ENCODE data around the gene RLBP1. TPM values are rescaled to one million over a fixed set of nuclear protein-coding genes. Genes with fewer than 3 reads are reported as not detected.
"Not testable (repeated sequence)": the region's sequence is repeated elsewhere in the genome, so short reads cannot be mapped to it uniquely, and the experiment has no call there.

The RLBP1 gene
- total RNA-seq, result not detected

- Mint-ChIP-seq H3K36me3 (no peaks in the 10 kb centered on the region), H3K27ac (no peak within 1 kb of the TSS), H3K9me3 (no peaks in the 10 kb centered on the region)
- ATAC-seq, result no peak
- no peak for DNase-seq (ENCODE audit: low spot score in 2 of 2)
These were observed at the start of gene RLBP1 for GRCh38 chr15:89221543-89221942. Gene RLBP1 (minus strand): TSS chr15:89221579. CDS start chr15:89218975, 2,604 bp downstream.

GRCh38 chr15:89250142-89250541, 28.8 kb upstream of the RLBP1 start:
- H3K9me3 Mint-ChIP-seq; ATAC-seq; H3K27ac Mint-ChIP-seq; DNase-seq (ENCODE audit: low spot score in 2 of 2): not testable (repeated sequence)
- peaks cover 29 to 82% of the 10 kb centered on the region in 2 donors for H3K36me3 Mint-ChIP-seq

GRCh38 chr15:89248584-89248983, 27.2 kb upstream of the RLBP1 start:
- Mint-ChIP-seq H3K27ac (no peak overlapping the region), H3K36me3 (peaks cover 36 to 77% of the 10 kb centered on the region in 2 donors), H3K9me3 (no peaks in the 10 kb centered on the region)
- DNase-seq (ENCODE audit: low spot score in 2 of 2) (no peak), ATAC-seq (no peak)

GRCh38 chr15:89247446-89247845, 26.1 kb upstream of the RLBP1 start:
- Mint-ChIP-seq H3K36me3 (peaks cover 36 to 66% of the 10 kb centered on the region in 2 donors), H3K27ac (no peak overlapping the region), H3K9me3 (no peaks in the 10 kb centered on the region)
- no peak for ATAC-seq
- no peak for DNase-seq (ENCODE audit: low spot score in 2 of 2)

GRCh38 chr15:89244574-89244903, 23.2 kb upstream of the RLBP1 start:
- Mint-ChIP-seq H3K27ac (peak overlapping the region; percentile 93 to 96), H3K36me3 (peaks cover 36 to 51% of the 10 kb centered on the region in 2 donors), H3K9me3 (peaks cover 0 to 4% of the 10 kb centered on the region in 2 donors)
- ATAC-seq (peak; percentile 6 to 10), DNase-seq (ENCODE audit: low spot score in 2 of 2) (no peak)

- Mint-ChIP-seq H3K27ac (peak within 1 kb of the TSS; percentile 93 to 96), H3K36me3 (peaks cover 36 to 45% of the 10 kb centered on the region in 2 donors), H3K9me3 (peaks cover 0 to 4% of the 10 kb centered on the region in 2 donors)
- ATAC-seq, result peak; percentile 96 to 97
- peak; percentile 96 to 97 for DNase-seq (ENCODE audit: low spot score in 2 of 2)
These were observed 22.6 kb upstream of the RLBP1 start, which contains the start of gene FANCI for GRCh38 chr15:89243691-89244573. Gene FANCI (plus strand): TSS chr15:89243979. CDS start chr15:89247648, 3,669 bp downstream.

GRCh38 chr15:89243046-89243690, 21.8 kb upstream of the RLBP1 start:
- no peak for ATAC-seq
- Mint-ChIP-seq H3K36me3 (peaks cover 33 to 37% of the 10 kb centered on the region in 2 donors), H3K27ac (peak overlapping the region; percentile 11 to 93)

GRCh38 chr15:89239883-89240810, 18.8 kb upstream of the RLBP1 start:
- H3K9me3 Mint-ChIP-seq; H3K27ac Mint-ChIP-seq; DNase-seq (ENCODE audit: low spot score in 2 of 2); ATAC-seq: not testable (repeated sequence)
- peaks cover 9 to 11% of the 10 kb centered on the region in 2 donors for H3K36me3 Mint-ChIP-seq

More at GRCh38 chr15:89243046-89243690, 21.8 kb upstream of the RLBP1 start:
- H3K9me3 Mint-ChIP-seq, result peaks cover 0 to 4% of the 10 kb centered on the region in 2 donors
- no peak for DNase-seq (ENCODE audit: low spot score in 2 of 2)

GRCh38 chr15:89231832-89232231, 10.5 kb upstream of the RLBP1 start:
- no peak overlapping the region for H3K27ac Mint-ChIP-seq
- H3K9me3 Mint-ChIP-seq, result no peaks in the 10 kb centered on the region
- ATAC-seq (no peak), DNase-seq (ENCODE audit: low spot score in 2 of 2) (no peak)
- H3K36me3 Mint-ChIP-seq, result no peaks in the 10 kb centered on the region

- Mint-ChIP-seq H3K9me3 (no peaks in the 10 kb centered on the region), H3K27ac (peak overlapping the region in 1 of 2 donors; percentile 72), H3K36me3 (no peaks in the 10 kb centered on the region)
- ATAC-seq (no peak), DNase-seq (ENCODE audit: low spot score in 2 of 2) (no peak)
These were observed 8.9 kb upstream of the RLBP1 start for GRCh38 chr15:89230277-89230676.

GRCh38 chr15:89227425-89227824, 6.0 kb upstream of the RLBP1 start:
- H3K36me3 Mint-ChIP-seq, result no peaks in the 10 kb centered on the region
- DNase-seq (ENCODE audit: low spot score in 2 of 2), result no peak
- no peaks in the 10 kb centered on the region for H3K9me3 Mint-ChIP-seq
- ATAC-seq, result no peak
- no peak overlapping the region for H3K27ac Mint-ChIP-seq

GRCh38 chr15:89226359-89227221, 5.2 kb upstream of the RLBP1 start:
- ATAC-seq, result no peak
- DNase-seq (ENCODE audit: low spot score in 2 of 2), result no peak
- Mint-ChIP-seq H3K9me3 (no peaks in the 10 kb centered on the region), H3K27ac (no peak overlapping the region), H3K36me3 (no peaks in the 10 kb centered on the region)

GRCh38 chr15:89225588-89225987, 4.2 kb upstream of the RLBP1 start:
- Mint-ChIP-seq H3K27ac (no peak overlapping the region), H3K9me3 (no peaks in the 10 kb centered on the region), H3K36me3 (no peaks in the 10 kb centered on the region)
- DNase-seq (ENCODE audit: low spot score in 2 of 2), result no peak
- ATAC-seq, result no peak

- ATAC-seq, result no peak
- no peak for DNase-seq (ENCODE audit: low spot score in 2 of 2)
- Mint-ChIP-seq H3K9me3 (no peaks in the 10 kb centered on the region), H3K36me3 (no peaks in the 10 kb centered on the region), H3K27ac (no peak overlapping the region)
These were observed 2.8 kb downstream of the RLBP1 start for GRCh38 chr15:89218531-89218930.

GRCh38 chr15:89217686-89218376, 3.5 kb downstream of the RLBP1 start:
- Mint-ChIP-seq H3K36me3 (no peaks in the 10 kb centered on the region), H3K27ac (no peak overlapping the region), H3K9me3 (no peaks in the 10 kb centered on the region)
- no peak for ATAC-seq
- no peak for DNase-seq (ENCODE audit: low spot score in 2 of 2)

Data from activated naive CD4-positive, alpha-beta T cell treated with anti-CD3 and anti-CD28 coated beads, Interleukin-2, amount 50 U/mL, for 72 hours (primary cell).